ENCODE measurements around the gene IFFO2.
A peak's percentile ranks its signal among the peaks of the same experiment; 100 is the strongest.

IFFO2 gene

GRCh38 chr1:18972991-18973390, 16.5 kb upstream of the IFFO2 start:
- no peak overlapping the region for H3K4me3 ChIP-seq (ENCODE audit: low read length)
- no peak for TF ChIP-seq CTCF (IDR thresholded peaks at IDR 0.05; ENCODE audit: insufficient read depth, low read depth, low read length, missing control alignments)
- no peak for DNase-seq (ENCODE audit: low read depth)

DNA sequence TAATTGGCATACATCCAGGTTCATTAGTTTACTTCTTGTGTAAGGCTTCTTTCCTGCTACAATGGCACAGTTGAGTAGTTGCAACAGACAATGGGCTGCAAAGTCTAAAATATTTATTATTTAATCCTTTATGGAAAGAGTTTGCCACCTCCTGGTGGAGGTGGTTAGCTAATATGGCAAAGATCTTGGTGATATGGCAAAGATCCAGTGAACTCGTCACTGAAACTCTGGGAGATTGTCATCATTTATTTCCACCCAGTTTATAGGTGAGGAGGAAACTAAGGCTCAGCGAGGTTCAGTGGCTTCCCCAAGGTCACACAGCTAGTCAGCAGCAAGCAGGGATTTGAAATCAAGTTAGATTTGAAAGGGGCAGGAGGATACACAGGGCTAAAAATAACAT, 16.1 kb upstream of the IFFO2 start:
- DNase-seq (ENCODE audit: low read depth): peak; percentile 43

DNA sequence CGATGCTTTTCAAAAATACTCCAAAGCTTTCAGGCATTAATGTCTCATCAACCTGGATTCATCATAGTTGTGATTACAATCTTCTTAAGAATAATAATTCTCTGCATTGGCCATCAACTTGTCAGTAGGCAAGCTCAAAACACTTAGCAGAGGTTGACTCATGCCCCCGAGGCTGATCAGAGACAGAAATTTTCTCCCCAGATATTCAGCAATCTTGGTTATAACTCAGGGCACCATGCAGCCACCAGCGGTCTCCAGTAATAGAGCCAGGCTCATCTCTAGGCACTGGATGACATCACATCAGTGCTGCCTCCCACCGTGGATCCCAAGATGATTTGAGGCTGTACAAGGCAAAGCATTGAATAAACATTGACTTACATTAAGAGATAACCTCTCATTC, 14.3 kb upstream of the IFFO2 start:
- TF ChIP-seq CTCF (IDR thresholded peaks at IDR 0.05; ENCODE audit: insufficient read depth, low read depth, low read length, missing control alignments): no peak
- H3K4me3 ChIP-seq (ENCODE audit: low read length): no peak overlapping the region
- peak; percentile 84 for DNase-seq (ENCODE audit: low read depth)

More for the DNA sequence above, 16.1 kb upstream of the IFFO2 start:
- no peak overlapping the region for H3K4me3 ChIP-seq (ENCODE audit: low read length)
- peak; percentile 38 for TF ChIP-seq CTCF (IDR thresholded peaks at IDR 0.05; ENCODE audit: insufficient read depth, low read depth, low read length, missing control alignments)

- no peak for DNase-seq (ENCODE audit: low read depth)
- no peak for TF ChIP-seq CTCF (IDR thresholded peaks at IDR 0.05; ENCODE audit: insufficient read depth, low read depth, low read length, missing control alignments)
- H3K4me3 ChIP-seq (ENCODE audit: low read length): no peak overlapping the region
These were observed 13.9 kb upstream of the IFFO2 start for GRCh38 chr1:18970358-18970757.

DNA sequence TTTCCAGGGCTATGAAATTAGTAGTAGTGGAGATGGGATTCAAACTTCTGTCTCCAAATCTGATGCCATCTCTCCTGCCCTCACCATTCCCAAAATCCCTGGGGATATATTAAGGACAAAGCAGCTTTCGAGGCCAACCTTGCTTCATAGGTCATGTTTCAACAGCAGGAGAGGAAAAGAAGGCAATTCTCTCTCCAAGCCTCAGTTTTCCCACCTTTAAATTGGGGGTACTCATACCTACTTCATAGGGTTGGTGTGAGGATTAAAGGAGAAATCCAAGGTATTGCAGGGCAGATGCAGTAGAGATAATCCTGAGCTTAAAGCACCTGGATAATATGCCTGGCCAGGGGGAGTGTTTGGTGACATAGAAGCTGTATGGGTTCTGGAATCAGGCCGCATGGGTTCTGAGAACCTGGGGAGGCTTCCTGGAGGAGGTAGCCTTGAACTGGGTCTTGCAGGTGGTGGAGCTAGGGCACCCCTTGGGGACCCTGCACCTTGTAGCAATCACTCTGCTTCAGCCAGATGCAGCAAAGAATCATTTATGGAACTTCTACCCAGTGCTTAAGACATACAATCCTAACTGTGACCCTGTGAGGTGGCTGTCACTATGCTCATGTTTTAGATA, 10.7 kb upstream of the IFFO2 start:
- H3K4me3 ChIP-seq (ENCODE audit: low read length): no peak overlapping the region
- no peak for TF ChIP-seq CTCF (IDR thresholded peaks at IDR 0.05; ENCODE audit: insufficient read depth, low read depth, low read length, missing control alignments)
- no peak for DNase-seq (ENCODE audit: low read depth)

GRCh38 chr1:18965206-18966173, 9.0 kb upstream of the IFFO2 start:
- no peak overlapping the region for H3K4me3 ChIP-seq (ENCODE audit: low read length)
- peak; percentile 91 for DNase-seq (ENCODE audit: low read depth)
- no peak for TF ChIP-seq CTCF (IDR thresholded peaks at IDR 0.05; ENCODE audit: insufficient read depth, low read depth, low read length, missing control alignments)
